Nephron progenitor cell (in vitro differentiated cells): ENCODE measurements around the gene SH3D19.

Source experiments
- DNase-seq: peaks from one replicate; pipeline ENCODE4 v3.0.0; 2021
- H3K27ac Mint-ChIP-seq: 2 replicates; pipeline ENCODE4 v1.8.0; 2021; ENCODE audit warnings: mild to moderate bottlenecking, moderate library complexity, mixed read lengths
- H3K27me3 Mint-ChIP-seq: 2 replicates; pipeline ENCODE4 v1.8.0; 2021; ENCODE audit warnings: mild to moderate bottlenecking, low read depth, mixed read lengths; ENCODE audit not compliant: poor library complexity
- H3K36me3 Mint-ChIP-seq: 2 replicates; pipeline ENCODE4 v1.8.0; 2021; ENCODE audit warnings: low read depth, mixed read lengths
- H3K4me1 Mint-ChIP-seq: 2 replicates; pipeline ENCODE4 v1.8.0; 2021; ENCODE audit warnings: mixed read lengths
- H3K4me3 Mint-ChIP-seq: 2 replicates; pipeline ENCODE4 v1.8.0; 2021; ENCODE audit warnings: mild to moderate bottlenecking, moderate library complexity, mixed read lengths
- H3K9me3 Mint-ChIP-seq: 2 replicates; pipeline ENCODE4 v1.8.0; 2021; ENCODE audit warnings: mild to moderate bottlenecking, moderate library complexity, mixed read lengths
- CTCF ChIP-seq: fragments of 200-600 bp; sonication (generic); IDR thresholded peaks from 2 replicates; pipeline ENCODE4 v1.5.0; 2021; ENCODE audit warnings: antibody characterized with exemption

Gene SH3D19

GRCh38 chr4:151133311-151133710 lies 192.1 kb downstream of the SH3D19 start:
- Mint-ChIP-seq H3K9me3 (no peaks in the 10 kb centered on the region), H3K4me3 (no peak overlapping the region), H3K27ac (no peak overlapping the region), H3K27me3 (no peaks in the 10 kb centered on the region), H3K36me3 (peaks cover 33% of the 10 kb centered on the region), H3K4me1 (no peaks in the 10 kb centered on the region)
- no peak for DNase-seq
- TF ChIP-seq CTCF, result no peak

- H3K27me3 Mint-ChIP-seq, result no peaks in the 10 kb centered on the region
- H3K9me3 Mint-ChIP-seq, result no peaks in the 10 kb centered on the region
- peaks cover 55% of the 10 kb centered on the region for H3K36me3 Mint-ChIP-seq
- H3K4me3 Mint-ChIP-seq, result no peak overlapping the region
- H3K27ac Mint-ChIP-seq, result no peak overlapping the region
- no peak for DNase-seq
- no peak for TF ChIP-seq CTCF
- H3K4me1 Mint-ChIP-seq, result no peaks in the 10 kb centered on the region
Measured at GRCh38 chr4:151129796-151130195, 195.6 kb downstream of the SH3D19 start.

DNA sequence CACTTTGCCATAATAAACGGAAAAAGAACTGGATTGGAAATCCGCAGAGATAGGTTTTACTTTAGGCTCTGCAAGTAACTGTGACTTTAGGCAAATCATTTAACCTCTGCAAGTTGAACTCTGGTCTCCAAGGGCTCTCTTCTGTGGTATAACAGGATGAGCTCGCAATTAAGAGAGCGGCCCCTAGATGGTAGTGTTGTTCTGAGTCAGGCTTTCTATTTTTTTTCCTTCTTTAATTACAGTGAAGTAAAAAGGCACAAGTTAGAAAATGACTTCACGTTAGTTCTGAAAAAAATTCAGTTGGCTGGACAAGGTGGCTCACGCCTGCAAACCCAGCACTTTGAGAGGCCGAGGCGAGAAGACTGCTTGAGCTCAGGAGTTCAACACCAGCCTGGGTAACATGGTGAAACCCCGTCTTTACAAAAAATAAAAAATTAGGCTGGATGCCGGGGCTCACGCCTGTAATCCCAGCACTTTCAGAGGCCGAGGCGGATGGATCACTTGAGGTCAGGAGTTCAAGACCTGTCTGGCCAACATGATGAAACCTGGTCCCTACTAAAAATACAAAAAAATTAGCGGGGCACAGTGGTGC lies 207.9 kb downstream of the SH3D19 start:
- peaks cover 5% of the 10 kb centered on the region for H3K4me1 Mint-ChIP-seq
- peak; percentile 68 for TF ChIP-seq CTCF
- H3K36me3 Mint-ChIP-seq, result peaks cover 44% of the 10 kb centered on the region
- no peak overlapping the region for H3K4me3 Mint-ChIP-seq
- no peaks in the 10 kb centered on the region for H3K27me3 Mint-ChIP-seq
- peak; percentile 70 for DNase-seq
- H3K9me3 Mint-ChIP-seq, result no peaks in the 10 kb centered on the region
- no peak overlapping the region for H3K27ac Mint-ChIP-seq

DNA sequence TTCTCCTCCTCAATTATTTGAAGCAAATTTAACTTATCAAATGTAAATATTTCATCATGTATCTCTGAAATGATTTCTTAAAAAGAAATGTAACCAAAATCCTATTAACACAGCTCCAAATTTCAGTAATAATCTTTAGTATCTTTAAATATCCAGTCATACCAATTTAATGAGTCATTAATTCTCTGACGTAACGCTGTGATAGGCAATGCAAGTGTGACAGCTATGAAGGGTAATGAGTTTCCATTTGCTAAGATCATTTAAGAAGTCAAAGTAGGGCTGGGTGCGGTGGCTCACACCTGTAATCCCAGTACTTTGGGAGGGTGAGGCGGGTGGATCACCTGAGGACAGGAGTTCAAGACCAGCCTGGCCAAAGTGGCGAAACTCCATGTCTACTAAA lies 210.4 kb downstream of the SH3D19 start:
- DNase-seq, result no peak
- no peak for TF ChIP-seq CTCF

GRCh38 chr4:151114338-151114737 lies 211.1 kb downstream of the SH3D19 start:
- DNase-seq, result no peak
- TF ChIP-seq CTCF, result no peak
- Mint-ChIP-seq H3K27ac (peak overlapping the region; percentile 30), H3K4me1 (peaks cover 5% of the 10 kb centered on the region), H3K9me3 (no peaks in the 10 kb centered on the region), H3K27me3 (no peaks in the 10 kb centered on the region), H3K36me3 (peaks cover 17% of the 10 kb centered on the region), H3K4me3 (no peak overlapping the region)

More for the DNA sequence above, 210.4 kb downstream of the SH3D19 start:
- Mint-ChIP-seq H3K4me3 (no peak overlapping the region), H3K27me3 (no peaks in the 10 kb centered on the region), H3K27ac (no peak overlapping the region), H3K4me1 (peaks cover 5% of the 10 kb centered on the region), H3K9me3 (no peaks in the 10 kb centered on the region), H3K36me3 (peaks cover 23% of the 10 kb centered on the region)

DNA sequence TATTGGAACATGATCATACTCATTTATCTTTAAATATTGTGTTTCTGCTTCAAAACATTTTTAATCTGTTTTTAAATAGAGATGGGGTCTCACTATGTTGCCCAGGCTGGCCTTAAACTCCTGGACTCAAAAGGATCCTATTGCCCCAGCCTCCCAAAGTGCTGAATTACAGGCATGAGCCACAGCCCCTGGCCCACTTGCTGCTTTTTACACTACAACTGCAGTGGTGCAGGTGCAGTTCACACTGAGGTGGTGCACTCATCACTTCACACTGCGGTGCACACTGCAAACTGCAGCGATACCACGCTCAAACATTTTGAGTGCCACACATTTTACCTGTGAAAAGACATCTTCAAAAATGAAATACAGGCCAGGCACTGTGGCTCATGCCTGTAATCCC lies 215.2 kb downstream of the SH3D19 start:
- no peak overlapping the region for H3K27ac Mint-ChIP-seq
- H3K36me3 Mint-ChIP-seq, result peaks cover 46% of the 10 kb centered on the region
- no peaks in the 10 kb centered on the region for H3K4me1 Mint-ChIP-seq
- no peaks in the 10 kb centered on the region for H3K27me3 Mint-ChIP-seq
- H3K9me3 Mint-ChIP-seq, result peaks cover 7% of the 10 kb centered on the region
- H3K4me3 Mint-ChIP-seq, result no peak overlapping the region
- no peak for TF ChIP-seq CTCF
- DNase-seq, result no peak
